ENCODE measurements around the gene LRP1B.

DNA sequence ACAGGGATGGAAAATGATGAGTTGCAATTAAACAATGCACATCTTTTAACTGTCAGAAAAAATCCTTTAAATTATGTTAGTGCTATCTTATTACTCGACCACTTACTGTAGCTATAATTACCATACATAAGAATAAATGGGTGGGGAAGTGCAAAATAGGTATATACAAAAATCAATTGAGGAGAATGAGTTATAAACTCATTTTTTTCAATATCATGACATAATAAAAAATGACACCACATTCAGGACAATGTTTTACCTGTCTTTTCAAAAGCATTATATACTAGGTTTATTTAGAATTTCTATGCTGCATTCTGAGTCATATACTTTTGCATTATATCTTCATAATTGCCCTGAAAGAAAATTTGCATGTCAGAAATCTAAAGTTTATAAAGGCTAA lies 1533.6 kb downstream of the LRP1B start:
- no peak for TF ChIP-seq POLR2A (IDR thresholded peaks at IDR 0.05; ENCODE audit: low read depth)
- TF ChIP-seq EP300 (IDR thresholded peaks at IDR 0.05), result no peak
- no peak for TF ChIP-seq POLR2AphosphoS5 (IDR thresholded peaks at IDR 0.05)

Data from esophagus muscularis mucosa (tissue), 3 donors.